GM10266 (cell line): ENCODE data around the gene VWA5B1.

Experiments used
- DNase-seq: peaks from one replicate; pipeline ENCODE4 v3.0.0; 2012; ENCODE audit errors: extremely low spot score
- TF ChIP-seq, protein P1 (sequence below): IDR thresholded peaks from 2 replicates; pipeline ENCODE4 v1.5.1; 2012; ENCODE audit warnings: mild to moderate bottlenecking, low read depth; ENCODE audit not compliant: control insufficient read depth, insufficient read depth; ENCODE audit errors: missing control alignments

Gene VWA5B1

GRCh38 chr1:20275319-20275925, 15.3 kb upstream of the VWA5B1 start:
- TF ChIP-seq, protein P1, sequence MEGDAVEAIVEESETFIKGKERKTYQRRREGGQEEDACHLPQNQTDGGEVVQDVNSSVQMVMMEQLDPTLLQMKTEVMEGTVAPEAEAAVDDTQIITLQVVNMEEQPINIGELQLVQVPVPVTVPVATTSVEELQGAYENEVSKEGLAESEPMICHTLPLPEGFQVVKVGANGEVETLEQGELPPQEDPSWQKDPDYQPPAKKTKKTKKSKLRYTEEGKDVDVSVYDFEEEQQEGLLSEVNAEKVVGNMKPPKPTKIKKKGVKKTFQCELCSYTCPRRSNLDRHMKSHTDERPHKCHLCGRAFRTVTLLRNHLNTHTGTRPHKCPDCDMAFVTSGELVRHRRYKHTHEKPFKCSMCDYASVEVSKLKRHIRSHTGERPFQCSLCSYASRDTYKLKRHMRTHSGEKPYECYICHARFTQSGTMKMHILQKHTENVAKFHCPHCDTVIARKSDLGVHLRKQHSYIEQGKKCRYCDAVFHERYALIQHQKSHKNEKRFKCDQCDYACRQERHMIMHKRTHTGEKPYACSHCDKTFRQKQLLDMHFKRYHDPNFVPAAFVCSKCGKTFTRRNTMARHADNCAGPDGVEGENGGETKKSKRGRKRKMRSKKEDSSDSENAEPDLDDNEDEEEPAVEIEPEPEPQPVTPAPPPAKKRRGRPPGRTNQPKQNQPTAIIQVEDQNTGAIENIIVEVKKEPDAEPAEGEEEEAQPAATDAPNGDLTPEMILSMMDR = no peak
- no peak for DNase-seq

DNA sequence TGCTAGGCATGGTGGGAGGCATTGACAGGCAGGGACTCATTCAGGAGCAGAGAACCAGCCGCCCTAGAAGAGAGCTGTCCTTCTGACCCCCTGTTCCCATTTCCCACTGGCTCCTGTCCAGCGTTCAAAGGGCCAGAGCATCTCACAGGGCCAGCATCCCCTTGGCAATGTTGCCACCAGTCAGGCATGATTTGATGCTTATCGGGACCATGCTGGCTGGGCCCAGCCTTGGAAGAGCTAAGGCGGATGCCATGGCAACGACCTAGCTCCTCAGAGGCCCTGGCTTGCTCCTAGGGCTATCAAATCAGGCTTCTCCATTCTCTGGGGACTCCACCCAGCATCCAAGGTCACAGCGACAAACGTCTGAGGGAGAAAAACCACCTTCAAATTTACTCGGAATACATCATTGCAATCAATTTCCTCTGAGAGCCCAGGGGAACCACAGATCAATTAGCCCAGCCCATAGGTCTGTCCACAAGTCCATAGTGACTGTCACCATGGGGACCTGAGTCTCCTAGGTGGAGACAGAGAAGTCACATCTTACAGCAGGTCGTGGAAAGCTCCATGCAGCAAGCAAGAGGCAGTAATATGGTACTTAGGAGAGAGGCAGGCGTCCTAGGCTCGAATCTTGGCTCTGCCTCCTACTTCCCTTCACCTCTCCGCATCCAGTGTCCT, 14.1 kb upstream of the VWA5B1 start:
- TF ChIP-seq, protein P1 = no peak
- DNase-seq = no peak

DNA sequence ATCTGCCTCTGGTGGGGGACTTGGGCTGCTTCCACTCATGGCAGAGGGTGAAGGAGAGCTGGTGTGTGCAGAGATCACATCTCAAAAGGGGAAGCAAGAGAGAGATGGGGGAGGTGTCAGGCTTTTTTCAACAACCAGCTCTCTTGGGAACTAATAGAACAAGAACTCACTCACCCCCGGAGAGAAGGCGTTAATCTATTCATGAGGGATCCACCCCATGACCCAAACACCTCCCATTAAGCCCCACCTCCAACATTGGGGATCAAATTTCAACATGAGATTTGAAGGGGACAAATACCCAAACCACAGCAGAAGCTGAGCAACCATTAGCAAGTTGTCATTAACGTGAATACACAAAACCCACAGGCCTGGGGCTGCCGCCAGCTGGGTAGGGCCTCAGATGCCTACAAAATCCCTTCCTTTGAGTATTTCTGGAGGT, 12.0 kb upstream of the VWA5B1 start:
- TF ChIP-seq, protein P1 = no peak
- DNase-seq = no peak

GRCh38 chr1:20279509-20279908, 11.2 kb upstream of the VWA5B1 start:
- DNase-seq = no peak

DNA sequence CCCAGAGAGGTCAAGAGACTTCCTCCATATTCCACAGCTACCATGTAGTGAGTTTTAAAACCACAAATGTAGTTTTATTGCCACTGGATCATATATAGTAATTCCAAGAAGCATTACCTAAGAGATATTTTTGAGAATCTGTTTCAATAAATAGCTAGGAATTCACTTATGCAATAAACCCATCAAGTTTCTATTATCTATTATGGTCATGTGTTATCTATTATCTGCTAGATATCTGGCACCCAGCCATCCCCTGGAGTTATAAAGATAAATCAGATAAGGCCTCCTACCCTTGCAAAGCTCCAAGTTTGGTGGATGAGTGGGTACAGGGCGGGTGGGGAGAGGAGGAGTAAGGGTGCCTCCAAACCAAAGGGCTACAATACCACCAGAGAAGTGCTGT, 10.3 kb upstream of the VWA5B1 start:
- TF ChIP-seq, protein P1 = no peak

More at GRCh38 chr1:20279509-20279908, 11.2 kb upstream of the VWA5B1 start:
- TF ChIP-seq, protein P1 = no peak

GRCh38 chr1:20280906-20281305, 9.8 kb upstream of the VWA5B1 start:
- TF ChIP-seq, protein P1 = no peak
- DNase-seq = no peak

More for the DNA sequence above, 10.3 kb upstream of the VWA5B1 start:
- DNase-seq = no peak

- DNase-seq = no peak
- TF ChIP-seq, protein P1 = no peak
These were observed 8.9 kb upstream of the VWA5B1 start for GRCh38 chr1:20281801-20282200.
